NB4 (cell line): ENCODE results near the gene OPHN1.

Experiments
- CTCF ChIP-seq: IDR thresholded peaks from one replicate; pipeline ENCODE4 v1.5.1; 2012; ENCODE audit warnings: low read depth, low read length
- MAX ChIP-seq: IDR thresholded peaks from 2 replicates; pipeline ENCODE4 v1.6.1; 2011; ENCODE audit warnings: low read depth, low read length
- POLR2A ChIP-seq: IDR thresholded peaks from 2 replicates; pipeline ENCODE4 v1.6.1; 2011; ENCODE audit warnings: mild to moderate bottlenecking; ENCODE audit not compliant: insufficient read length; ENCODE audit errors: extremely low read depth

GRCh38 chrX:68238568-68238967 is 194.7 kb downstream of the OPHN1 start:
- peak; percentile 60 for TF ChIP-seq CTCF
- TF ChIP-seq MAX, result no peak
- no peak for TF ChIP-seq POLR2A
